Stimulated activated CD4-positive, alpha-beta T cell treated with anti-CD3 and anti-CD28 coated beads, Interleukin-12 subunit alpha, Interleukin-12 subunit beta, amount 100 ng/mL, for 4 hours (primary cell): ENCODE results near the gene MCM3AP.
A peak's percentile ranks its signal among the peaks of the same experiment; 100 is the strongest.
"Not testable (repeated sequence)": the region's sequence is repeated elsewhere in the genome, so short reads cannot be mapped to it uniquely, and the experiment has no call there.

Experiments used
- DNase-seq: peaks from one replicate; pipeline ENCODE4 v3.0.0-alpha.2; 2020

The MCM3AP gene

DNA sequence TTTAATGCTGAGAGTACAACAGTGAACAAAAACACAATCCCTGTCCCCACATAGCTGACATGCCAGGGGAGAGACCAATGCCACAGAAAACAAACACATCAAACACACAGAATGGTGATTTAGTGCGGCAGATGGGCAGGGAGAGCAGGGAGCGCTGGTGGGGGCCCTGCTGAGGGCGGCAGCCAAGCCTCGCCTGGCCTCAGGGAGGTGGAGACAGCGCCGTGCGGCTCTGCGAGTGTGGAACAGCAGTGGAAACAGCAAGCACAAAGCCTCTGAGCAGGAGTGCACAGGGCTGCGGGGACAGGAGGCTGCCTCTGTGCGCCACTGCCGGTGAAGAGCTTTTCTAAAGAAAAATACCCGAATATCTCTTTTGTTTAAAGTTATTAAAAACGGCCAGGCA, 17.0 kb downstream of the MCM3AP start:
- DNase-seq: no peak

DNA sequence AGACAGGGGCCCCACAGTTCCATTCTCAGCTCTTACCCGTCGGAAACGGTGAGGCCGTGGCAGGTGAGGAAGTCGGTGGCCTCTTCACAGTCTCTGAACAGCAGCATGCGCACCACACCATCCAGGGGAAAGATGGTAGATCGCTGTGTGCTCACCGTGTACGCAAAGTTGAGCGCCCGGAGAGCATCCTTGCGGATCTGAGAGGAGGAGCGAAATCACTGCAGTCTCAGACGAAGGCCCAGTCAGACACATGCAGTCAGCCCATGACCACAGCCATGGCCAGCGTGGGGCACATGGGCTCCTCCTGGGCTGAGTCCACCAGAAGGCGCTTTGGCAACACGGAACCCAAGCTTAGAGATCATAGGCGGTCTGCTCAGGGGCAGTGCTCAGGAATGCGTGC, 18.5 kb downstream of the MCM3AP start:
- DNase-seq: no peak

DNA sequence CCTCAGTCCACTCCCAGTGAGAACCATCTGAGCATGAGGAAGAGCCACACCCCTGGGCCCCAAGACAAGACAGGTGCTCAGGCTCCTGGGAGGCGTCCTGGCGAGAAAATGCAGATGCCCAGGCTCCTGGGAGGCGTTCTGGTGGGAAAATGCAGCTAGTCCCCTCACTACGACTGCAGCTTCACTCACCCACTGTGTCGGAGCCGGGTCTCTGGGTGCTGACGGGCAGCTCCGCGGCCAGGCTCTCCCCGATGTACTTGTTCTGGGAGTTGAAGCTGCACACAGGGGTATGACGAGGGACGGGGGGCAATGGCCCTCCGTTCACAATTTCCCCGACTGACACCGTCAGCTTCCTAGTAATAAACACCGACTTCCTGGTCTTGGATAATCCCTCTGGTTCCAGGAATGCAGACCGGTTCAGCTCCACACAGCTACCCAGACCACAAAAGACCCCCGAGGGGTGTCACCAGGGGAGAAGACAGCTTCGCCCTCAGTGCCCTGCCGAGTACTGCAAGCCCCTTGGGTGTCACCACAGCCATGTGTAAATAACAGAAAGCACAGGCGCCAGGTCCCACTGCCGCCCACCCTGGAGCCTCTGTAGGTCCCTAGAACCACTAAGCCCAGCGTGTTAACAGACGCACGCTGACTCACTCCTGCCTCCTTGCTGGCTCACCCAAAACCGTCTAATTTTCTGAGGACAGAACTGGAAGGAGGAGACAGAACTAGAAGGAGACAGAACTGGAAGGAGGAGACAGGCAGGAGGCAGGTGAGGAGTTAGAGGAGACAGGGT, 19.5 kb downstream of the MCM3AP start:
- no peak for DNase-seq

DNA sequence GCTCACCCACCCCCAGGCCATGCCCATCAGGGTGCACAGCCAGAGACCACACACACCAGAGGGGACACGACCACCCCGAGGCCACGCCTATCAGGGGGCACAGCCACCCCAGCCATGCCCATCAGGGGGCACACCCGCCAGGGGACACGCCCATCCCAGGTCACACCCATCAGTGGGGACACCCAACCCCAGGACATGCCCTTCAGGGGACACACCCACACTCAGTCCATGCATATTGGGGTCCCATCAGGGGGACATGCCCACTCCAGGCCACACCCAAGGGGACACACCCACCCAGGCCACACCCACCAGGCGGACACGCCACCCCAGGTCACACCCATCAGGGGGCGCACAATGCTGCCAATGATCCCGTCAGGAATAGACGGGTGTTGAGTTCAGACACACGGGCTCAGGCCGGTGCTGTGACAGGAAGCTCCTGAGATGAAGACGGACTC, 20.7 kb downstream of the MCM3AP start:
- DNase-seq: no peak

DNA sequence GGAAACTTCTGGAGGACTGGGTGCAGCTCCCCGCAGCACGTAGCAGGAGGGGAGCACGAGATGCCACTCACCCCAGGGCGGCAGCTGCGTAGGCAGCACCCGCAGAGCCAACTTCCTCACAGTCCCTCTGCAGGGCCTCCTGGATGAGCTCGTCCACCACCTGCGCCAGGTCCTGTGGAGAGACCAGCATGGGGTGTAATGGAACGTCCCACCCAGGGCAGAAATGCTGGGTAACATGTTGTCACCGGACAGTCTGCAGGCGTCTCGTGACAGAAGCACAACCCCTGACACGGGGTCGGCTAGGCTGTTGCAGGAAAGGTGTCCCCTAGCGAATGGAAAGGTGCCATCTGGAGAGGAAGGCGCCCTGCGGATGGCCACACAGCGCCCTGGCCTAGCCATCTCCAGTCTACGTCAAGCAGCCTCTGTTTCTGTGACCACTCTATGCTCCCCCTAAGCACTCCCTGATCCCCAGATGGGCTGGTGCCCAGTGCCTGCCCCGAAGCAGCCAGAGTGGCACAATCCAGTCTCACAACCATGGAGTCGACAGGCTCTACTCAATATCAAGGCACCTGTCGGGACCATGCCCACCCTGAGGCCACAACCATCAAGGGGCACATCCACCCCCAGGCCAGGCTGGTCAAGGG, 21.2 kb downstream of the MCM3AP start:
- no peak for DNase-seq

DNA sequence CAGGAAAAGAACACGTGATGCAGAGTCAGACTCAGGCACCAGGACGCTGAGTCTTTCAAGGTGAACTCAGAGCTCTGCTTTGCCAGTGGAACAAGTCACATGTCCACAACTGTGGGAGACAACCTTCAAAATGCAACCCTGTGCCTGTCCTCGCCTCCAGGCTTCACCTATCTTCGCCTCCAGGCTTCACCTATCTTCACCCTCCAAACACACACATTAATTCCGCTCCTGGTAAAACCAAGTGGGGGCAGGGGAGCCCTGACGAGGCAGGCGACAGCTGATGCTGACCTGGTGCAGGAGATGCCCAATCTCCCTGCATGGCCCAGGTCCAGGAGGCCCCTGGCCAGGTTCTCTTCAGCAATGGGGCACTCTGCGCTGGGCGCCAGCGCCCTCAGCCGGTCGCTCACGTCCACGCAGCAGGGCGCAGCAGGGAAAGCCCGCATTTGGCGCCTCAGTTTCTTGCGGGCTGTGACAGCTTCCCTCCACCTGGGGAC, 28.9 kb downstream of the MCM3AP start:
- DNase-seq: no peak

DNA sequence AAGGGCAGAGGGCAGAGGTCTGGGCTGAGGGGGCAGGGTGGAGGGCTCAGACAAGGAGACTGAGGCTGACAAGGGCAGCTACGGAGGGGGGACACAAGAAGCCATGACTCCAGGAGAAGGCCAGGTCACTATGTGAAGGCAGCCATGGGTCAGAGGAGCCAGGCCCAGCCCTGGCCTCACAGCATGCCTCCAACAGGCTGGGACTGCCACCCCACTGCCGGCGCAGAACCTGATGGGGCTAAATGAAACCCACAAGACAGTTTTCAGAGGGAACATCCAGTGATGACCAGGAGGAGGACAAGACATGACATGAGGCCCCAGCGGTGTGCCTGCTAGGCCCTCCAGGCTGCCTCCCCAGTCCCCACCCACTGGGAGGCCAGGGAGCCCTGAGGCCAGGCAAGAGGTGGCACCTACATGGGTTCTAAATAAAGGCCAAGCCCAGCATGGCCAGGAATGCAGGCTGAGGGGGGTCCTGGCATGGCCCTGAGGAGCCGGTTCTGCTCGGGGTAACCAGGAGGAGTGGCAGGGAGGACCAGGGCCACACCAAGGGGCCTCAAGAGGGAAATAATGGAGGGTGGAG, 29.6 kb downstream of the MCM3AP start:
- no peak for DNase-seq

DNA sequence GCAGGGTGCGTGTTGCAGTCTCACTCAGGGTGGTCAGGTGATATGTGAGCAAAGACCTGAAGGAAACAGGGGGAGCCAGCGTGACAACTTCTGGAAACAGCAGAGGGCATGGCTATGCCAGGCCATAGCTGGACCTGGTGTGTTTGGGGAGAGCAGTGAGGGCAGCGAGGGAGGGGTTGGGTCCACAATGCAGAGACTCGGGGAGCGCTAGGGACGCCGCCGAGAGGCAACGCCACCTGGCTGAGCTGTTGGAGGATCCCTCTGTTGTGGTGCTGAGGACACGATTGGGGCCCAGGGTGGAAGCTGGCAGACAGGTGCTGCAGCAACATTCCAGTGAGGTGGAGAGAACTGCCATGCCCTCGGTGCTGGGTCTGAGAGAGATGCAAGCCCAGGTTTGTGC, 30.2 kb downstream of the MCM3AP start:
- no peak for DNase-seq

DNA sequence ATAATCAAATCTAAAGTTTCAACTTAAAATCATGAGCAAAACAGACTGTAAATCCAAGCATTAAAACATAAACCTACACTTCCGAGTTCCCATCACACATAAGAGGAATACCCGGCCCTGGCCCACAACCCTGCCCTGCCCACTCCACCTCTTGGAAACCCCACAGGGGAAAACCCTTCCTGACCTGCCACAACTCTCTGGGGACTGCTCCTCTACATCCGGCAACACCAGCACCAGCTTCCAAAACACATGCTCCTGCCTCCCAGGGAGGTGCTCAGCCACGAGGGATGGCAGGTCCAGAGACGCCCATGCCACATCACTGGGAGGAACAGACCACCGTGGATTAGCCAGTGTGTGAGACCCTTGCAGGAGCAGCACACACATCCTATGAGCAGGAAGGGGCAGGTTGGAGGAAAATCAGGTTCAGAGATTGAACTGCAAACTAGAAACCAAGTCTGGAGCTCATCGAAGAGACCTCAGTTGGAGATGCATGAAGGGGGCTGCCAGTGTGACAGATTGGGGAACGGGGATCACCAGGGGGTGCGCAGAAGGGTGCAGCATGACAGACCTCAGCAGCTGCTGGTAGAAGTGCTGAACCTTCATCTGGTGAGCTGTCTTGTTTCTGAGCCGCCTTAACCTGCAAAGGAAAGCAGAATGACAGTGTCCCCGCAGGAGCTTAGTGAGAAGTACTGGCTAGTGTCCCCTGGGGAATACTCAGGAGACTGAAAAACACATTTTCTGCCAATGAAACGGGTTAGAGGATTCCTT, 31.0 kb downstream of the MCM3AP start:
- no peak for DNase-seq

DNA sequence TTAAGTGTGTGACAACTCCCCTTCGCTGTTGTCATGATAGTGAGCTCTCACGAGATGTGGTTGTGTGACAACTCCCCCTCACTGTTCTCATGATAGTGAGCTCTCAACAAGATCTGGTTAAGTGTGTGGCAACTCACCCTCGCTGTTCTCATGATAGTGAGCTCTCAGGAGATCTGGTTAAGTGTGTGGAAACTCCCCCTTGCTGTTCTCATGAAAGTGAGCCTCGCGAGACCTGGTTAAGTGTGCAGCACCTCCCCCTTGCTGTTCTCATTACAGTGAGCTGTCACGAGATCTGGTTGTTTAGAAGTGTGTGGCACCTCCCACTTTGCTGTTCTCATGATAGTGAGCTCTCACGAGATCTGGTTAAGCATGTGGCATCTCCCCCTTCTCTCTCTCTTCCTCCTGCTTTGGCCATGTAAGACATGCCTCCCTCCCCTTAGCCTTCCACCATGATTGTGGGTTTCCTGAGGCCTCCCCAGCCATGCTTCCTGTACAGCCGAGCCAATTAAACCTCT, 31.7 kb downstream of the MCM3AP start:
- peak; percentile 23 for DNase-seq

DNA sequence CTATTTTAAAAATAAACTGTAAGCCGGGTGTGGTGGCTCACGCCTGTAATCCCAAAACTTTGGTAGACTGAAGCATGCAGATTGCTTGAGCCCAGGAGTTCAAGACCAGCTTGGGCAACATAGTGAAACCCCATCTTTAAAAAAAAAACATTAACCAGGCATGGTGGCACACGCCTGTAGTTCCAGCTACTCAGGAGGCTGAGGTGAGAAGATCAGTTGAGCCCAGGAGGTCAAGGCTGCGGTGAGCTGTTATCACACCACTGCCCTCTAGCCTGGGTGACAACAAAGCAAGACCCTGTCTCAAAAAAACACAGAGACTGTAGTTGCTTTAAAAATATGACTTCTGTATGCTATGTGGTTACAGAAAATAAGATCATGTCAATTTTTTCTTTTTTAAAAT, 32.6 kb downstream of the MCM3AP start:
- DNase-seq: no peak

DNA sequence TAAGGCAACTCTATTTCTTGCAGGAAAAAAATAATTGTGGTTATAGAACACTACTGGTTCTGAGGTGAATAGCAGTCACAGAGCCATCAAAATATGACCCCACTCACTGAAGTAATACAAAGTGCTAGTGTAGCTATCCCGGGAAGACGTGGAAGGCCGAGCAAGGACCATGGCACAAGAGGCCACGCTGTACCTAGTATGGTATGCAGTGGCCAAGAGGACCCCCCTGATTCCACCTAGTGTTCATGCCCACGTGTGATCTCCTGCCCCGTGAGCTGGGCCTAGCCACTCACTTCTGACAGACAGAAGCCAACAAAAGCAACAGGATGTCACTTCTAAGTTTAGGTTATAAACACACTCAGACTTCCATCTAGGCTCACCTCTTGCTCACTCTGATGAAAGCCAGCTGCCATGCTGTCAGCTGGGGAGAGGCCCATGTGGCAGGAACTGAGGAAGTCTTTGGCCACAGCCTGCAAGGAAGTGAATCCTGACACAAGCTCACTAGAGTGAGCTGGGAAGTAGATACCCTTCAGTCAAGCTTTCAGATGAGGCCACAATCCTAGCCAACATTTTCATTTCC, 35.2 kb downstream of the MCM3AP start:
- no peak for DNase-seq

DNA sequence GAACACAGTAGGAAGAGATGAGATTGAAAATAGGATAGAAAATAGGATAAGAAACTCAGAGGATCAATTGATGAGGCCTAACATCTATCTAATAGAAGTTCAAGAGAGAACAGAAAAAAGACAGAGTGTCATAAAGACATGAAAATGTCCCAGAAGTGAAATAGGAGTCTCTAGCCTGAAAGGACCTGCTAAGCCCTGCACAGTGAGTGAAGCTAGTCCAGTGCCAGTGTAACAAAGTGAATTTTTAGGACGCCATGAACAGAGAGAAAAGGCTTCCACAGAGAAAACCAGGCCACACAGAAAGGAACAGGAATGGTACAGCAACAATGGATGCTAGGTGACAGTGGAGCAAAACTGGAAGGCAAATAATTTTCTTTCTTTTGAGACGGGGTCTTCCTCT, 36.6 kb downstream of the MCM3AP start:
- no peak for DNase-seq

DNA sequence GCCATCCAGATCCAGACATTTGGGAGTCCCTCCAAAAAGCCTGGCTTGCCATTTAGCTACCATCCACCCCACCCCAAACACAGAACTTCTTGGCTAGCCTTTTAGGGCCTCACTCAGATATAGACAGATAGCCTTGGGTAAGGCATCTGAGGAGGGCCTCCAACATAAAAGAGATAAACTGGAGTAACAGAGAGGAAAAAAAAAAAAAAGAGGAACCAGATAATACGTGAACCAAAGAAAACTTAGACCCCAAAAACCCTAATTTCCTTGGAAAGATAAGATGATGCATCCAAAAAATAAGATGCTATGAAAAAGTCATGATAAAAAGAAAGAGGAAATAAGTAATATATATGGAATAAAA, 37.0 kb downstream of the MCM3AP start:
- DNase-seq: no peak

DNA sequence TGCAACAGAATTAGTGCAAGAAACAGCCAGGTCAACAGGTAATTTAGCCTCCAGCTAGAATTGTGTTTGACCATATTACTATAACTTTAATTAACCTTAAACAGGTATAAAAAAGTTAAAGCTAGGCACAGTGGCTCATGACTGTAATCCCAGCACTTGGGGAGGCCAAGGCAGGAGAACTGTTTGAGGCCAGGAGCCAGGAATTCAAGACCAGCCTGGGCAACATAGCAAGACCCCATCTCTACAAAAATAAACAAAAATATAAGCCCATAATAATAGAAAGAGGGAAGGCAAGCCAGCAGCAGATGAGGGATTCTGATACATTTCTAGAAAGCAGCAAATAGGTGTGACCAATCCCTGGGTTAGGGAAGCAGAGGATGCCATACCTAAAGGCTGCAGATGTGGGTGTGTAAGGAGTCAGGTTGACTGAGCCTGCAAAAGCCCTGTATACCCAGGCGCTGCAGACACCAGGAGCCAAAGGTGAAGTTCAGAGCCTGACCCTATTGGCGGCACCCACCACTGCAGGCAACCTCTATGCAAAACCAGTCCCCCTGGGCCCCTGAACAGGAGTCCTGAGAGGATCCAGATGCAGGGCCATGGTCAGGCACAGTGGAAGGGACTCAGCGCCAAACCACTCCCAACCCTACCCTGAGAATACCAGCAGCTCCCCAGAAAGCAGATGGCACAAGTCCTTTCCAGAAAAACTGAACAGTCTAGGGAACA, 37.6 kb downstream of the MCM3AP start:
- no peak for DNase-seq

DNA sequence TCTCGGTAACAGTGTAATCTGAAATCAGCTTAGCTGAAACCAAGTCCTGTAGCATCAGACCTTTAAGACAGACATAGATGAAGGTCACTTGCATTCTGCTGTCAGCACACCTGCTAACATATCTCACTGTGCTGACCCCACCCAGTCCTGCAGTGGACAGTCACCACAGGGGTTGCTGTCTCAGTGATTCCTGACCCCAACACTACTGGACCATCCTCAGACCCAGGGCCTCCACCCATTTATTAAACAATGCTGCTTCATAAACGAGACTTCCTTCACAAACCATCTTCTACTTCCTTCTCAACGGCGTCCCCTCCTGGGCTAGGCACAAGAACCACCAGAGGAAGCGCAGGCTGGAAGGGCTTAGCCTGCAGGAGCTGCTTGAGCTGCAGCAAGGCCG, 39.1 kb downstream of the MCM3AP start:
- DNase-seq: no peak

DNA sequence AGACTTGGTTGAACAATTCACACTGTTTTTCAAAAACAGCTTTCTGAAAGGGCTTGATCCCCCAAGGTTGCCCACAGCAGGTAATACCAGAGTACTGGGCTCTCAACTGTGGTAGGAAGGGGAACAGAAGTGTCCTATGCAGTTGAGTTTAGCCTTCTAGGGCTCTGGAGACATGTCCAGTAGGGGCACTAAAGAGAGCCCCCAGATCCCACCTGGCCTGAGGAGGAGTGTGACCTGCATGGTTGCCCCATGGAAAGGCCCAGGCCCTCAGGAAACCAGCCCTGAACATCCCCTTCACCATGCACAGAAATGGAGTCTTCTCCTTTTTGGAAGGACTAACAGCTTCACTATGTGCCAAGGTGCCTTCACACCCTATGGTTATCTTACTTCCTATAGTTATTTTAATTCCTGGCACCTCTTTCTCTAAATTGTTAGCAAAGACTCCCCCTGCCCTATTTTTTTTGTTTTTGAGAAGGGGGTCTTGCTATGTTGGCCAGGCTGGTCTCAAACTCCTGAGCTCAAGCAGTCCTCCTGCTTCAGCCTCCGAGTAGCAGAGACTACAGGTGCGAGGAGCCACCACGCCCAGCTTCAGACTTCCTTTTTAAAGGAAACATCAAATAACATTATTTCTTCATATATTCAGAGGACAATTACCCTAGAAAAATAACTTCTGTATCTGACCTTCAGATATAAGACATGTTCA, 40.0 kb downstream of the MCM3AP start:
- no peak for DNase-seq

DNA sequence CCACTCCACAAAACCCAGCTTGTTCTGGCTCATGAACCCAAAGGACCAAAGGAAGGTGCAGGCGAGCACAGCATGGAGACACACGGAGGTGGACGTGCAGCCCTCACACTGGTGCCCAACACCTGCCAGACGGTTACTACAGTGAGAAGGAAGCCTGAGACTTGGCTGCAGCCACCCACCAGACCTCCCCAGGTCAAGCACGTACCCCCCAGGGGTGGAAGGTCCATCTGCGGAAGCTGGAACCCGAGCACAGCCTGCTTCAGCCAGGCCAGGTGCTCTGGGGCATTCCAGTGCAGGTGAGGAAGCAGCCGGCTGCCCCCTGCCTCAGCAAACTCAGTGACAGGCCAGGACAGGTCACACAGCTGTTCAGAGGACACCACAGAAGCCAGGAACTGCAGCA, 40.8 kb downstream of the MCM3AP start:
- DNase-seq: no peak

DNA sequence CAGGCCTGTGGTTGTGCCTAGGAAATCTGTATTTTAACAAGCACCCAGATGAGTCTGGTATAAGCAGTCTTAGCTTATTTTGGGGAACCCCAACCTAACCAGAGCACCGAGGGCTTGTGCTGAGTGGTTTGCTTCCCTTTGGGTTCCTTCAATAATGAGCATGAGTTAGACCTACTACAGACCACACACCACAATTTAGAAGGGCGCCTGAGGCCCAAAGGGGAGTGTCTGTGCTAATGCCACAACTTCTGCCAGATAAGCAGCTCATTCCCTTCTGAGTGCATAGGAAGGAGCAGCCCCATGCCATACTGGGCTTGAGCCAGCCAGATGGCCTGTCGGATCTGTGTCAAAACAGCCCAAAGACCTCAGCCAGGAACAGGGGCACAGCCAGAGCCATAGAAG, 41.5 kb downstream of the MCM3AP start:
- DNase-seq: no peak

DNA sequence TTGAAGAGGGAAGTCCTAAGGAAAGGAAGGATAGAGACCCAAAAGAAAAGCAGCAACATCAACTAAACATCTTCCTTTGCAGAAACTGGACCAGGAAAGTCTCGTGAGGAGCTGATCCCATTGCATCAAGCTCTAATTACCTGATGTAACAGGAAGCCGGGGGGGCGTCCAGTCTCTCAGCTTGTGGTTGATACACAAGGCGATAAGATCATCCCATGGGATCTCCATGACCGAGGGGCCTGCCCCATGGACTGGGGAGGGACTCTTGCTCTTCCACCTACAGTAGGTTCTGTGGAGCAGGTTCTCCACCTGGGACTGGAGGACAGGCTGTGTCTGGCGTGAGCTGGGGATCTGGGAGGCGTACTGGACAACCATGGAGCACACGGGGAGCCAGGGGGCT, 42.1 kb downstream of the MCM3AP start:
- DNase-seq: no peak

DNA sequence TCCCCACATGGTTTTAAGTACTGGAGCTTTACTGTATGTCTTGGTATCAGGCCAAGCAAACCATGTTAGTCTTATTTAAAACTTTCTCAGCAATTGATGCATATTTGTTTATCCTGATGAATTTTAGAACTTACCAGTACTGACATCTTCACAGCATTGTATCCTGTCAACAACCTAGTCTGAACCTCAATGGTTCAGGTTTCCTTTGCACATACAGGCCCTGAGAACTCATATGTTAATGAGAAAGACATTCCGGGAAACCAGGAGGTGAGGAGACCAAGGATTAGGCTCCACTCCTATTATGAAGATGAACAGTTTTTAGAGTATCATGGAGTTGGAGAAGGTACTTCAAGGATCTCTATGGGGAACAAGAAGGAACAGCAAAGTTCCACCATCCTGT, 43.8 kb downstream of the MCM3AP start:
- not testable (repeated sequence) for DNase-seq
